Esophagus (tissue), 2 donors: Measurements from ENCODE around the gene FRMD4A. TPM values are rescaled to one million over a fixed set of nuclear protein-coding genes. Genes with fewer than 3 reads are reported as not detected.

ENCODE experiments used
- H3K27ac ChIP-seq, 2 donors: one replicate each; pipeline ENCODE4 v1.5.1; 2013; ENCODE audit warnings: low read depth in 2 of 2, mild to moderate bottlenecking in 2 of 2, inconsistent platforms in 1 of 2, low read length in 1 of 2, moderate library complexity in 1 of 2
- H3K27me3 ChIP-seq, 2 donors: one replicate each; pipeline ENCODE4 v1.6.1; 2013; ENCODE audit warnings: low read length in 2 of 2, control low read depth in 1 of 2, mild to moderate bottlenecking in 1 of 2; ENCODE audit not compliant: insufficient read depth in 2 of 2, control insufficient read depth in 1 of 2
- H3K36me3 ChIP-seq, 2 donors: one replicate each; pipeline ENCODE4 v1.6.1; 2013; ENCODE audit warnings: low read length in 1 of 2; ENCODE audit not compliant: control insufficient read depth in 2 of 2, insufficient read depth in 2 of 2
- H3K4me1 ChIP-seq, 2 donors: one replicate each; pipeline ENCODE4 v1.6.1; 2013; ENCODE audit warnings: low read length in 1 of 2; ENCODE audit not compliant: control insufficient read depth in 2 of 2, insufficient read depth in 2 of 2
- H3K4me3 ChIP-seq, 2 donors: one replicate each; pipeline ENCODE4 v1.5.1; 2013; ENCODE audit warnings: low read length in 2 of 2, mild to moderate bottlenecking in 2 of 2, low read depth in 1 of 2, moderate library complexity in 1 of 2
- H3K9me3 ChIP-seq, 2 donors: one replicate each; pipeline ENCODE4 v1.6.1; 2013; ENCODE audit warnings: mild to moderate bottlenecking in 2 of 2, low read depth in 1 of 2, low read length in 1 of 2, moderate library complexity in 1 of 2; ENCODE audit not compliant: control insufficient read depth in 2 of 2, insufficient read depth in 1 of 2
- WGBS, 2 donors: extraction: QIAGEN DNeasy Blood & Tissue Kit; methylation state at CpG; one replicate each; pipeline ENCODE4 v1.1.7; 2013; 5-methylcytosine and 5-hydroxymethylcytosine counted together
- polyA plus RNA-seq, 2 donors: library from polyadenylated mRNA; stranded (reverse); fragments of 200-250 nt; gene quantifications; one replicate each; pipeline ENCODE4 v1.2.3, GENCODE V29; 2013
- donor health status: healthy with polysubstance abuse.
- donor health status: Bipolar disorder and iron deficiency.

FRMD4A gene
- polyA plus RNA-seq, 2 donors, result 9.3 to 12.6 TPM

DNA sequence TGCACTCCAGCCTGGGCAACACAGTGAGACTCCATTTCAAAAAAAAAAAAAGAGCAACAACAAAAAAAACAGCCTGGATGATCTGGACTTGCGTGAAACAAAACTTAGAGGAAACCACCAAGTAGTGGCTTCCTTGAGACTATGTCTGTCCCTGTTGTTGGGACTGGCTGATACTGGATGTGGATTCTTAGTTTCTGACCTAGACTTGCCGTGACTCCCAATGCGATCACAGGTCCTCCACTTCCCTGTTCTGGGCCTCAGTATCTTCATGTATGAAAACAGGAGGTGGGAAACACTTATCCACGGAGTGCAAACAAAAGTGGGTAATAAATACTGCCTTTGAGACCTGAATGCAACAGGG, 618.3 kb downstream of the FRMD4A start:
- H3K27ac ChIP-seq, result peak overlapping the region in 1 of 2 donors; percentile 3
- 84 to 88% methylated on average over 4 of the region's 4 CpGs for WGBS, 2 donors
- H3K9me3 ChIP-seq, result no peaks in the 10 kb centered on the region
- H3K4me1 ChIP-seq, result peaks cover 0 to 8% of the 10 kb centered on the region in 2 donors
- no peaks in the 10 kb centered on the region for H3K36me3 ChIP-seq
- no peaks in the 10 kb centered on the region for H3K27me3 ChIP-seq
- no peak overlapping the region for H3K4me3 ChIP-seq

DNA sequence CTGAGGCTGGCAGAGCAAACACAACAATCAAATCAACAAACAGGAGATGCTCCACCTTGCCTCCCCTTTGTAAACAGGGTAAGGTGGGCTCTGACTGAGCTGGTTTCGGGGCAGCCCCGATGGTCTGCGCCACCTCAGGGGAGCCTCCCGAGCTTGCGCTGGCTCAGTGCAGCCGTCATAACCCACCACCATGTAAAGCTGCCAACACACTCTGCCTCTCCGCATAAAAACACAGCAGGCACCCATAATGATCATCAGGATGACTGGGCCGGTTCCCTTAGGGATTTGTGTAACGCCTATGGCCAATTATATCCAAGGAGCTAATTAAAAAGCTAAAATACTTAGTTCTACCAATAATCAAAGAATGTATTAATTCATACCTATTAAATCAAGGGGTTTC, 619.4 kb downstream of the FRMD4A start:
- no peaks in the 10 kb centered on the region for H3K9me3 ChIP-seq
- no peak overlapping the region for H3K4me3 ChIP-seq
- H3K27me3 ChIP-seq, result no peaks in the 10 kb centered on the region
- WGBS, 2 donors, result 93 to 95% methylated on average over 9 of the region's 9 CpGs
- H3K27ac ChIP-seq, result no peak overlapping the region
- no peaks in the 10 kb centered on the region for H3K36me3 ChIP-seq
- peaks cover 0 to 11% of the 10 kb centered on the region in 2 donors for H3K4me1 ChIP-seq

DNA sequence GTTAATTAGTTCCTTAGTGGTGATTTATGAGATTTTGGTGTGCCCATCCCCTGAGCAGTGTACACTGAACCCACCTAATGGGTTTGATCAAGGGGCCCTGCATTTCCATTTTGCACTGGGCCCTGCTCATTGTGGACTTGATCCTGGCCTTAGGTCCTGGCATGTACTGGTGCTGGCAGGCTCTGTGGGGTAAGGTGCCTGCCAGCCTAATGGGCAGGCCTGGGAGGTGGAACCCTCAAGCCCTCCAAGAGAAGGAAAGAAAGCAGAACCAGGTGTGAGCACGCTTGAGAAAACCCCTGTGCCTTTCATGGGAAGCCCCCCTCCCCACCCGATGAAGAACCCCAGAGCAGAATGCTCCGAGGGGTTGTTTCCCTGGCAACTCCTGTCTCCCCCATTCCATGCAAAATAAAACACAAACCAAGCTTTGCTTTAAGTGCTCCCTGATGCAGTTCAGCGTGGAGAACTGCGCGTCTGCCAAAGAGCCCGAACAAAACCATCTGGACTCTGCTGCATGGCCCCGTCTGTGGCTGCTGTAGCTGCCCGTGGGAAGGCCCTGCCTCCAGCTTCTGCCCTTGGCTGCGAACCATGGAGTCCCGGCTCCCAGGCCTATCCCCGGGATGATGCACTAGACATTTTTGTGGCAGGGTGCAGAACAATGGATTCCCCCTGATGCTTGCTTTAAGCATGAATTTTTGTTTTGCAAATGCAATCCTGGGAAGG, 620.6 kb downstream of the FRMD4A start:
- peaks cover 0 to 11% of the 10 kb centered on the region in 2 donors for H3K4me1 ChIP-seq
- H3K27me3 ChIP-seq, result no peaks in the 10 kb centered on the region
- no peaks in the 10 kb centered on the region for H3K9me3 ChIP-seq
- H3K4me3 ChIP-seq, result no peak overlapping the region
- no peaks in the 10 kb centered on the region for H3K36me3 ChIP-seq
- H3K27ac ChIP-seq, result no peak overlapping the region
- 70 to 71% methylated on average over 12 of the region's 12 CpGs for WGBS, 2 donors

DNA sequence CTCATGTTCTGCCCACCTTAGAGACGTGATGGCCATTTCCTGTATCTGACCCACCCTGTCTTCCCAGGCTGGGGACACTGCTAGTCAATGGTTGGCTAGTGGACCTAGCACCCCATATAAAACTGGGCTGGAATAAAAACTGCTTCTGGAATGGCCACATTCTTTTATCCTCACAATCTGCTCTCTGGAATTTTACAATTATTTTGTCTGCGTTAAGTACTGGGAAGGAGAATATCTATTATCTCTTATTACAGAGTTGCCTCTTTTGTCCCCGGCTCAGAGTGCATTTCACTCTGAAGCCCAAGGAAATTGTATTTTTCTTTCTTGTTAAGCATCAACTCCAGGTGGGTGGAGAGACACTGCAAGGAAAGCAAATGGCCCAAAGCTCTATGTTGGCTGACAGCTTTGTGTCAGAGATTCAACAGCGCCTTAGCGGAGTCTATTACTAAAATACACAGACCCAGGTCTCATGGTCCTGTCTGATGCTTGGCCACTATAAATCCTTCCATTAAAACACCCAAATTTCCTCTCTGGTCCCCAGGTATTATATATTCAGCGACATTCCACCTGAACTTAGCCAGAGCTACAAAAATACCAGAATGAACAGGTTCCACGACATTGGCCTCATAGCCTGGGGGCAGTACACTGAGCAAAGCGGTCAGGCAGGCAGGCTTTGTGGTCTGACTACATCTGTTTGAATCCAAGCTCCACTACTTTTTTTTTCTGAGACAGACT, 622.3 kb downstream of the FRMD4A start:
- Histone ChIP-seq H3K9me3 (no peaks in the 10 kb centered on the region), H3K27me3 (no peaks in the 10 kb centered on the region), H3K4me1 (peaks cover 3 to 17% of the 10 kb centered on the region in 2 donors), H3K27ac (peak overlapping the region in 1 of 2 donors; percentile 71), H3K4me3 (peak overlapping the region in 1 of 2 donors; percentile 69), H3K36me3 (no peaks in the 10 kb centered on the region)
- 54 to 57% methylated on average over 8 of the region's 8 CpGs for WGBS, 2 donors

DNA sequence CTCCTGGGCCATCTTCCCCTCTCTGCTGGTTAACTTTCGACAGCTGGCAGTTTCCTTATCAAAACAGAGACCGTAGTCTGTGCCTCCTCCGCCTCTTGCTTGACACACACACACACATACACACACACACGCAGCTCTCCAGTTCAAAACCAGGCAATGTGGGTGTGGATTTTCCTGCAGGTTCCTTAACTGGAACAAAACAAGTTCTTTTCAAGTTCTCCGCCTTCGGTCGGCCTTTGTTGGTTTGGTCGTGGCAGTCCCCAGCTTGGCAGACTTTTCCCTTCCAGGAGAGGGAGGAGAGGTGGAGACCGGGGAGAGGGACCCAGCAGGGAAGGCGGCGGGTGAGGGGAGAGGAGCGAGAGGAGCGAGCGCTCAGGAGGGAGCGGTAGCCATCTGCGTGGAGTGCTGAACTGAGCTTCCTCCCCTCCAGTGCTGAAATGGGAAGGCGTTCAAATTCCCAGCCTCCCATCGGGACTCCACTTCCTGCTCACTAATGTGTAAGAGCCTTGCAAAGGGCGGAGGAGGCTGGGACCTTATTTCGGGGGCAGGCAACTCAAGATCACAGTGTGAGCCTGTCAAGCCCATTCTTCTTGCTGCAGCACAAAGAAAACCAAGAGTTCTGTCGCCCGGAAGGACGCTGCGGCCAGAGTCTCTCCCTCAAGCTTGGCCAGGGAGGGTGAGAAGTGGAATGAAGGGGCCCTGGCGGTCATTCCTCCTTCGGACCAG, 623.4 kb downstream of the FRMD4A start:
- WGBS, 2 donors, result 2 to 3% methylated on average over 22 to 26 of the region's 26 CpGs
- Histone ChIP-seq H3K36me3 (no peaks in the 10 kb centered on the region), H3K4me3 (peak overlapping the region; percentile 57 to 69), H3K4me1 (peaks cover 3 to 17% of the 10 kb centered on the region in 2 donors), H3K27ac (peak overlapping the region; percentile 71 to 75), H3K9me3 (no peaks in the 10 kb centered on the region), H3K27me3 (no peaks in the 10 kb centered on the region)

DNA sequence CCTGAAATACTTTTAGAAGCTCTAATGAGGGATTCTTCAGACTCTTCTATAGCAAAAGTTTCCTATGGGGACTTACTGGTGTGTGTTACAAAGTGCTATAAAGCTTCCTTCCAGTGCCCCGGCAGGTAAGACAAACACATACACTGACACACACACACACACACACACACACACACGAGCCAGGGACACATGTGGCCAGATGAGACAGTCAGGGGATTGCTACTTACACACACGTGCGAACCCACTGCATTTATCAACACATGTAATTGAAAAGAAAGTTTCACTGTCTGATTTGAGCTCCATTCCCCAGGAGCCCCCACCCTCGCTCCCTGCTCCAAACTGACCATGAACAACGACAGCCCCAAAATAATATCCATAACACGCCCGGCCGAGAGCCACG, 624.1 kb downstream of the FRMD4A start:
- peaks cover 3 to 17% of the 10 kb centered on the region in 2 donors for H3K4me1 ChIP-seq

GRCh38 chr10:13706175-13706574, 624.5 kb downstream of the FRMD4A start:
- H3K27me3 ChIP-seq, result no peaks in the 10 kb centered on the region
- 56 to 60% methylated on average over 4 of the region's 4 CpGs for WGBS, 2 donors
- peaks cover 3 to 17% of the 10 kb centered on the region in 2 donors for H3K4me1 ChIP-seq
- H3K9me3 ChIP-seq, result no peaks in the 10 kb centered on the region
- H3K27ac ChIP-seq, result no peak overlapping the region
- H3K36me3 ChIP-seq, result peaks cover 0 to 3% of the 10 kb centered on the region in 2 donors
- H3K4me3 ChIP-seq, result peak overlapping the region; percentile 57 to 69

More for the DNA sequence above, 624.1 kb downstream of the FRMD4A start:
- 34 to 36% methylated on average over 10 of the region's 10 CpGs for WGBS, 2 donors
- Histone ChIP-seq H3K9me3 (no peaks in the 10 kb centered on the region), H3K27ac (no peak overlapping the region), H3K27me3 (no peaks in the 10 kb centered on the region), H3K4me3 (peak overlapping the region; percentile 57 to 69), H3K36me3 (no peaks in the 10 kb centered on the region)

GRCh38 chr10:13705526-13706174, 625.1 kb downstream of the FRMD4A start:
- H3K4me1 ChIP-seq, result peaks cover 3 to 17% of the 10 kb centered on the region in 2 donors
- peak overlapping the region; percentile 57 to 69 for H3K4me3 ChIP-seq
- 61 to 66% methylated on average over 10 of the region's 10 CpGs for WGBS, 2 donors
- no peaks in the 10 kb centered on the region for H3K9me3 ChIP-seq
- H3K36me3 ChIP-seq, result peaks cover 0 to 7% of the 10 kb centered on the region in 2 donors
- no peak overlapping the region for H3K27ac ChIP-seq
- no peaks in the 10 kb centered on the region for H3K27me3 ChIP-seq

GRCh38 chr10:13704964-13705363, 625.8 kb downstream of the FRMD4A start:
- Histone ChIP-seq H3K9me3 (no peaks in the 10 kb centered on the region), H3K4me1 (peaks cover 3 to 17% of the 10 kb centered on the region in 2 donors), H3K27me3 (no peaks in the 10 kb centered on the region), H3K27ac (no peak overlapping the region), H3K36me3 (peaks cover 0 to 7% of the 10 kb centered on the region in 2 donors), H3K4me3 (no peak overlapping the region)
- WGBS, 2 donors, result 74 to 75% methylated on average over 11 of the region's 11 CpGs
